Stimulated activated CD8-positive, alpha-beta memory T cell treated with anti-CD3 and anti-CD28 coated beads, Interleukin-12 subunit alpha, Interleukin-12 subunit beta, amount 100 ng/mL, for 4 hours (primary cell): Measurements from ENCODE around the gene IMPA2.

Source experiments
- DNase-seq: peaks from one replicate; pipeline ENCODE4 v3.0.0-alpha.2; 2020; ENCODE audit warnings: low read depth

IMPA2 gene

GRCh38 chr18:11990539-11990938 lies 9.2 kb downstream of the IMPA2 start:
- DNase-seq = no peak

GRCh38 chr18:11991021-11991795 lies 9.9 kb downstream of the IMPA2 start:
- DNase-seq = no peak

- DNase-seq = no peak
These were observed 10.9 kb downstream of the IMPA2 start for GRCh38 chr18:11992096-11992790.

- no peak for DNase-seq
These were observed 12.1 kb downstream of the IMPA2 start for GRCh38 chr18:11993264-11993916.

GRCh38 chr18:11994336-11994702 lies 13.0 kb downstream of the IMPA2 start:
- no peak for DNase-seq

- DNase-seq = no peak
These were observed 13.6 kb downstream of the IMPA2 start for GRCh38 chr18:11994703-11995444.

GRCh38 chr18:11995445-11996189 lies 14.3 kb downstream of the IMPA2 start:
- no peak for DNase-seq

- no peak for DNase-seq
These were observed 15.0 kb downstream of the IMPA2 start for GRCh38 chr18:11996190-11996754.

GRCh38 chr18:11996907-11997306 lies 15.6 kb downstream of the IMPA2 start:
- no peak for DNase-seq

- no peak for DNase-seq
These were observed 16.2 kb downstream of the IMPA2 start for GRCh38 chr18:11997466-11997865.

GRCh38 chr18:11998193-11998592 lies 16.9 kb downstream of the IMPA2 start:
- DNase-seq = no peak

- no peak for DNase-seq
These were observed 18.1 kb downstream of the IMPA2 start for GRCh38 chr18:11999429-11999828.

GRCh38 chr18:12000072-12000659 lies 18.9 kb downstream of the IMPA2 start:
- DNase-seq = no peak

- no peak for DNase-seq
These were observed 20.1 kb downstream of the IMPA2 start for GRCh38 chr18:12001421-12001820.

GRCh38 chr18:12003894-12004293 lies 22.6 kb downstream of the IMPA2 start:
- DNase-seq = no peak

- no peak for DNase-seq
These were observed 24.5 kb downstream of the IMPA2 start for GRCh38 chr18:12005538-12006487.

- DNase-seq = no peak
These were observed 25.2 kb downstream of the IMPA2 start for GRCh38 chr18:12006488-12006840.

GRCh38 chr18:12007063-12007462 lies 25.8 kb downstream of the IMPA2 start:
- no peak for DNase-seq

- no peak for DNase-seq
These were observed 27.0 kb downstream of the IMPA2 start for GRCh38 chr18:12008181-12008767.
